ENCODE data around the gene GRAP2. TPM values are rescaled to one million over a fixed set of nuclear protein-coding genes. Genes with fewer than 3 reads are reported as not detected.

Gene GRAP2
- total and polyA plus RNA-seq, 8 donors = 0.42 to 1.3 (median 0.79) TPM

DNA sequence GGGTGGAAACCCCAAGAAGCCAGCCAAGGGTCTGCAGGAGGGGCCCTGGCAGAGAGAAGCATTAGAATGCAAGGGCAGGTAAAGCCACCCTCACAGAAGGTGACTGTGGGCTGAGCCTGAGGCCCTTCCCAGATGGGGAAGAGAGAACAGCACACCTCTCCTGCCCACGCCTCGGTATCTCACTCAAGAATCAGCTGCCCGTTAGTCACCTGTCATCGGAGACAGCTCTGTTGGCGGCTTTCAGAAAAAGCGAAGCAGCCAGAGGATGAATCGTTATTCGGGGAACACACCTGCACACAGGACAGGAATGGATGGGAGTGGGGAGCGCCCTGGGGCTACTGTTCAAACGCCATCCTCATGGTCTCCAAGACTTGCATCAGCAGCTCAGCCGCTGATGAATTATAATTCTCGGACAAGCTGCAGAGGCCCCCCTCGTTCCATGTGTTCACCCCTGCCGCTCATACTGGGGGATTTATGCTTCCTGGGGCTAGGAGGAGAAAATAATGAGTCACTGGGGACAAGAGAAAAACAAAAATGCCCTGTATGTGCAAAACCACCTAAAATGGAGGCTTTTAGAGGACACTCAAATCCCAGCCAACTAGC lies 37.7 kb downstream of the GRAP2 start:
- Histone ChIP-seq H3K4me3 (no peak overlapping the region), H3K36me3 (no peaks in the 10 kb centered on the region), H3K9me3 (no peaks in the 10 kb centered on the region), H3K4me1 (no peaks in the 10 kb centered on the region), H3K27ac (no peak overlapping the region), H3K27me3 (no peaks in the 10 kb centered on the region)
- ATAC-seq (no peak), DNase-seq (no peak), FAIRE-seq (no peak)
- TF ChIP-seq, protein P1, sequence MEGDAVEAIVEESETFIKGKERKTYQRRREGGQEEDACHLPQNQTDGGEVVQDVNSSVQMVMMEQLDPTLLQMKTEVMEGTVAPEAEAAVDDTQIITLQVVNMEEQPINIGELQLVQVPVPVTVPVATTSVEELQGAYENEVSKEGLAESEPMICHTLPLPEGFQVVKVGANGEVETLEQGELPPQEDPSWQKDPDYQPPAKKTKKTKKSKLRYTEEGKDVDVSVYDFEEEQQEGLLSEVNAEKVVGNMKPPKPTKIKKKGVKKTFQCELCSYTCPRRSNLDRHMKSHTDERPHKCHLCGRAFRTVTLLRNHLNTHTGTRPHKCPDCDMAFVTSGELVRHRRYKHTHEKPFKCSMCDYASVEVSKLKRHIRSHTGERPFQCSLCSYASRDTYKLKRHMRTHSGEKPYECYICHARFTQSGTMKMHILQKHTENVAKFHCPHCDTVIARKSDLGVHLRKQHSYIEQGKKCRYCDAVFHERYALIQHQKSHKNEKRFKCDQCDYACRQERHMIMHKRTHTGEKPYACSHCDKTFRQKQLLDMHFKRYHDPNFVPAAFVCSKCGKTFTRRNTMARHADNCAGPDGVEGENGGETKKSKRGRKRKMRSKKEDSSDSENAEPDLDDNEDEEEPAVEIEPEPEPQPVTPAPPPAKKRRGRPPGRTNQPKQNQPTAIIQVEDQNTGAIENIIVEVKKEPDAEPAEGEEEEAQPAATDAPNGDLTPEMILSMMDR (IDR thresholded peaks at IDR 0.05) = no peak
- WGBS, 2 donors = 79 to 87% methylated on average over 14 of the region's 14 CpGs
- intact Hi-C loops (cut with DNase I) = loop anchor here in 1 of 3 donors (10.0 kb wide), 1 partner anchor 86 kb away; no protein-coding TSS in a partner anchor

DNA sequence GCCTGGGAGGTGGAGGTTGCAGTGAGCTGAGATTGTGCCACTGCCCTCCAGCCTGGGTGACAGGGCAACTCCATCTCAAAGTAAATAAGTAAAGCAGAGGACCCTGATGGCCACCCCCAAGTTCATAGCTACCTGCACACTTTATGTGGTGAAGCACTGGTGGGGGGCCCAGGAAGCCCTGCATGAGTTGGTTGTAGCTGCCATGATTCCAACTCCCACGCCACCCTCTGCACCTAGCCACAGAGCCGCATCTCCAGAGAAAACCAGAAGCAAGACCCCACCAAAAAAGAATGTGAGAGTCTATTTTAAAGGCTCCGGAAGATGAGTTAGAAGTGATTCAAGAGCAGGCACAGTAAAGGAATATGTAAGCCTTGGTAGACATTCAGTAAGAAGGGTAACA lies 38.9 kb downstream of the GRAP2 start:
- Histone ChIP-seq H3K27me3 (no peaks in the 10 kb centered on the region), H3K36me3 (no peaks in the 10 kb centered on the region), H3K4me3 (no peak overlapping the region), H3K4me1 (no peaks in the 10 kb centered on the region), H3K9me3 (no peaks in the 10 kb centered on the region), H3K27ac (no peak overlapping the region)
- ATAC-seq = no peak
- intact Hi-C loops (cut with DNase I) = loop anchor here in 1 of 3 donors (10.0 kb wide), 1 partner anchor 85 kb away; no protein-coding TSS in a partner anchor
- no peak for DNase-seq
- WGBS, 2 donors = 92 to 94% methylated on average over 3 of the region's 3 CpGs
- TF ChIP-seq, protein P1 (IDR thresholded peaks at IDR 0.05) = no peak
- no peak for FAIRE-seq

GRCh38 chr22:39940757-39941305 lies 39.9 kb downstream of the GRAP2 start:
- no peak for ATAC-seq
- Histone ChIP-seq H3K4me3 (no peak overlapping the region), H3K36me3 (no peaks in the 10 kb centered on the region), H3K9me3 (no peaks in the 10 kb centered on the region), H3K4me1 (no peaks in the 10 kb centered on the region), H3K27ac (no peak overlapping the region), H3K27me3 (no peaks in the 10 kb centered on the region)
- FAIRE-seq = no peak
- intact Hi-C loops (cut with DNase I) = no loop called here
- 77 to 78% methylated on average over 9 of the region's 9 CpGs for WGBS, 2 donors
- no peak for DNase-seq
- TF ChIP-seq, protein P1 (IDR thresholded peaks at IDR 0.05) = no peak

DNA sequence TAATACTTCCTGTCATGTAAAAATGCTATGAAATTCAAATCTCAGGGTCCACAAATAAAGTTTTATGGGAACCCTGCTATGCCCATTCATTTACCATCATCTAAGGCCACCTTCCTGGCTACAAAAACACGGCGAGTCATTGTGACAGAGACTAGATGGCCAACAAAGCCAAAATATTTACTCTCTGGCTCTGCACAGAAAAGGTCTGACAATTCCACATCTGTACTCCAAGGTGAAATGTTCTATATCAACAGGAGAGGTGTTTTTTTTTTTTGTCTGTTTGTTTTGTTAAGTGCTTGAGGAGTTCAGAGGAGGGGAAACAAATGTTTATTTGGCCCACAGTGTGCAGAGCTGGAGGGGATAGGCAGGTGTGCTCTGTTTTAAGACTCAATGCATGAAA lies 40.7 kb downstream of the GRAP2 start:
- H3K4me1 ChIP-seq = no peaks in the 10 kb centered on the region

More for the DNA sequence above, 40.7 kb downstream of the GRAP2 start:
- no peak overlapping the region for H3K27ac ChIP-seq
- H3K27me3 ChIP-seq = no peaks in the 10 kb centered on the region
- TF ChIP-seq, protein P1 (IDR thresholded peaks at IDR 0.05) = no peak
- no peaks in the 10 kb centered on the region for H3K36me3 ChIP-seq
- ATAC-seq = peak in 2 of 4 donors; percentile 65 to 67
- no peak for DNase-seq
- H3K9me3 ChIP-seq = no peaks in the 10 kb centered on the region
- FAIRE-seq = no peak
- intact Hi-C loops (cut with DNase I) = no loop called here
- 61 to 62% methylated on average over 2 of the region's 2 CpGs for WGBS, 2 donors
- H3K4me3 ChIP-seq = no peak overlapping the region
